ENCODE data around the gene NANOS1. TPM values are rescaled to one million over a fixed set of nuclear protein-coding genes. Genes with fewer than 3 reads are reported as not detected.

The NANOS1 gene
- total and polyA plus RNA-seq, 2 of the 8 experiments (the other 6 are each of a cell fraction or from before 2014, with no cell fraction given): 3.1 to 3.9 TPM

DNA sequence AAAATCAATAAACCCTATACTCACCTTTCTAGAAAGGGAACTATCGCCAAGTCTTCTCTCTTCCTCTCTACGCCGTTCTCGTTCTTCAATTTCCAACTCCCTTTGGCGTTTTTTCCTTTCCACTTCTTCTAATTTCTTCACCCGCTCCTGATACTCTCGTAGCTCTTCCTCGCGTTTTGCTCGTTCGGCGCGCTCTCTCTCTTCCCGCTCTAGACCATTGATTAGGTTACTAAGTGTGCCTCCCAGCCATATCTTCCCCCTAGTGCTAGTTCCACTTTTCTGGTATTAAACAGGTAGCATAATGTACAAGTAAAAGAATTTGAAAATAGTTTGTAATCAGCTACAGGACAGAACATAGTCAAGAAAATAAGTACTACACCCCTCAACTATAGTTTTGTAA lies 20.3 kb downstream of the NANOS1 start:
- H3K27me3 ChIP-seq (replicated peaks in 1 of 4; ENCODE audit: control insufficient read depth in 3 of 4, extremely low read depth in 1 of 4, insufficient read depth in 3 of 4, low read length in 3 of 4): no peaks in the 10 kb centered on the region
- H3K23me2 ChIP-seq (ENCODE audit: low read depth, low read length): no peaks in the 10 kb centered on the region
- FAIRE-seq: no peak
- no peak overlapping the region for H2BK15ac ChIP-seq (ENCODE audit: low read length)
- no peak overlapping the region for H4K8ac ChIP-seq (ENCODE audit: extremely low read depth, insufficient read depth, low read length)
- no peak overlapping the region for H2BK5ac ChIP-seq (ENCODE audit: low read depth, low read length)
- H3K56ac ChIP-seq (replicated peaks; ENCODE audit: insufficient read length, low read depth, low read length): no peak overlapping the region
- H4K91ac ChIP-seq (replicated peaks; ENCODE audit: insufficient read length, low read length): no peak overlapping the region
- H3K9me3 ChIP-seq (ENCODE audit: insufficient read depth in 2 of 2, low read depth in 1 of 2, low read length in 1 of 2): no peaks in the 10 kb centered on the region
- no peak overlapping the region for H3K4me2 ChIP-seq (ENCODE audit: insufficient read depth in 1 of 2, low read depth in 2 of 2, low read length in 2 of 2)
- ChIA-PET CTCF (ENCODE audit: partially characterized antibody) (no interaction called here), POLR2A (ENCODE audit: partially characterized antibody) (interaction anchor here (0.7 to 1.8 kb wide), 6 partner anchors 10 to 30 kb away, joined by 3 to 4 read pairs (median 3); partner anchors contain the start of gene EIF3A)
- H3K4me1 ChIP-seq (replicated peaks in 1 of 4; ENCODE audit: control insufficient read depth in 3 of 4, insufficient read depth in 4 of 4, low read length in 3 of 4): no peaks in the 10 kb centered on the region
- peaks cover 10 to 14% of the 10 kb centered on the region in 2 experiments for H4K20me1 ChIP-seq (replicated peaks in 1 of 2; ENCODE audit: control insufficient read depth in 1 of 2, insufficient read depth in 2 of 2, low read length in 2 of 2)
- no peak overlapping the region for H3K14ac ChIP-seq (ENCODE audit: insufficient read length)
- no peak overlapping the region for H2BK120ac ChIP-seq (replicated peaks; ENCODE audit: low read depth, low read length)
- no peak overlapping the region for H2AFZ ChIP-seq (ENCODE audit: low read length)
- H3K9ac ChIP-seq (replicated peaks in 1 of 4; ENCODE audit: extremely low read depth in 1 of 4, low read depth in 3 of 4, low read length in 3 of 4): no peak overlapping the region
- H3K18ac ChIP-seq (ENCODE audit: extremely low read depth, low read length): no peak overlapping the region
- no peak overlapping the region for H3K23ac ChIP-seq (ENCODE audit: insufficient read length)
- H4K5ac ChIP-seq (ENCODE audit: insufficient read length, low read depth, low read length): no peak overlapping the region
- H3K27ac ChIP-seq (ENCODE audit: low read depth, low read length): no peak overlapping the region
- H2BK20ac ChIP-seq (ENCODE audit: low read length): no peak overlapping the region
- H3K79me1 ChIP-seq (ENCODE audit: low read depth, low read length): peaks cover 6% of the 10 kb centered on the region; the same call in 1 of the 2 replicates
- 88 to 100% methylated on average over 13 to 14 of the region's 14 CpGs for WGBS, 2 experiments (ENCODE audit: extremely low coverage in 1 of 2, insufficient coverage in 1 of 2, insufficient read length in 1 of 2, insufficient replicate concordance in 2 of 2, low coverage in 1 of 2, low lambda C conversion rate in 2 of 2, missing lambda C conversion rate in 1 of 2)
- DNase-seq (ENCODE audit: low read depth in 1 of 2, low spot score in 2 of 2): no peak
- H3K36me3 ChIP-seq (ENCODE audit: control insufficient read depth in 2 of 4, insufficient read depth in 4 of 4, low read length in 3 of 4): peaks cover 55 to 100% (median 85%) of the 10 kb centered on the region in 4 experiments
- no peak overlapping the region for H2AK5ac ChIP-seq (ENCODE audit: low read depth, low read length)
- H3K79me2 ChIP-seq (ENCODE audit: control insufficient read depth in 1 of 2, insufficient read depth in 2 of 2, low read length in 2 of 2): peaks cover 0 to 91% of the 10 kb centered on the region in 2 experiments; a peak in 3 of 4 replicates
- H3K4ac ChIP-seq (replicated peaks; ENCODE audit: insufficient read length, low read depth, low read length): no peak overlapping the region
- H2BK12ac ChIP-seq (ENCODE audit: low read depth, low read length): no peak overlapping the region
- H3K4me3 ChIP-seq (ENCODE audit: extremely low read depth in 1 of 4, insufficient read depth in 2 of 4, low read depth in 3 of 4, low read length in 4 of 4): no peak overlapping the region
- TF ChIP-seq ZNF274 (IDR thresholded peaks at IDR 0.05; ENCODE audit: borderline replicate concordance, extremely low read depth, low read length): no peak
- no peak for TF ChIP-seq NRF1 (IDR thresholded peaks at IDR 0.05; ENCODE audit: low read depth, low read length)
- no peak for TF ChIP-seq SIX5 (IDR thresholded peaks at IDR 0.05; ENCODE audit: low read depth, low read length)
- TF ChIP-seq CEBPB (IDR thresholded peaks at IDR 0.05; ENCODE audit: low read depth, low read length): no peak
- TF ChIP-seq, protein P1, sequence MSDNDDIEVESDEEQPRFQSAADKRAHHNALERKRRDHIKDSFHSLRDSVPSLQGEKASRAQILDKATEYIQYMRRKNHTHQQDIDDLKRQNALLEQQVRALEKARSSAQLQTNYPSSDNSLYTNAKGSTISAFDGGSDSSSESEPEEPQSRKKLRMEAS (IDR thresholded peaks at IDR 0.05): no peak
- no peak for TF ChIP-seq GABPA (IDR thresholded peaks at IDR 0.05; ENCODE audit: borderline replicate concordance, insufficient read depth, low read length)
- TF ChIP-seq SP1 (IDR thresholded peaks at IDR 0.05; ENCODE audit: low read depth, low read length): no peak
- no peak for TF ChIP-seq SRF (IDR thresholded peaks at IDR 0.05; ENCODE audit: low read depth, low read length)
- TF ChIP-seq BRCA1 (IDR thresholded peaks at IDR 0.05; ENCODE audit: low read depth, low read length): no peak
- TF ChIP-seq CTCF (IDR thresholded peaks at IDR 0.05; ENCODE audit: control extremely low read depth in 1 of 3, insufficient read depth in 1 of 3, low read depth in 1 of 3, low read length in 3 of 3): no peak
- TF ChIP-seq USF2 (IDR thresholded peaks at IDR 0.05; ENCODE audit: low read length): no peak
